GM18909 (cell line): ENCODE data around the gene NKAIN4.

Experiments used
- ATAC-seq: cut with Tn5 transposase; IDR thresholded peaks from one replicate; pipeline ENCODE4 v1.9.1; 2021; ENCODE audit warnings: mild to moderate bottlenecking; ENCODE audit not compliant: unreplicated experiment, poor library complexity

The NKAIN4 gene

DNA sequence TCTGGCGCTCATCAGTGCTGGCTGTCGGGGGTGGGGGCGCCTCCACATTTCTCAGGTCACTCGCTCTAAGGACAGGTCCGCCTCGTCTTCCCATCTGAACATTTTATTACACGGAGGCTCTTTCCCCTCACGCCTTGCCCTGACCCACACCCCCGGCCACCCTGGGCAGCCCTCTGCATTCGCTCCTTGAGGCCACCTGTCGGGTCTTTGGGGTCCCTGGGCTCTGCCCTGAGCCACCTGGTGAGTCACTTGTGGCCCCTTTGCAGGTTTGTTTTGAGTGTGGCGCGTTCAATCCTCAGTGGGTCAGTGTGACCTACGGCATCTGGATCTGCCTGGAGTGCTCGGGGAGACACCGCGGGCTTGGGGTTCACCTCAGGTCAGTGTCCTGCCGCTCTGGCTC lies 21.6 kb upstream of the NKAIN4 start:
- ATAC-seq = no peak

DNA sequence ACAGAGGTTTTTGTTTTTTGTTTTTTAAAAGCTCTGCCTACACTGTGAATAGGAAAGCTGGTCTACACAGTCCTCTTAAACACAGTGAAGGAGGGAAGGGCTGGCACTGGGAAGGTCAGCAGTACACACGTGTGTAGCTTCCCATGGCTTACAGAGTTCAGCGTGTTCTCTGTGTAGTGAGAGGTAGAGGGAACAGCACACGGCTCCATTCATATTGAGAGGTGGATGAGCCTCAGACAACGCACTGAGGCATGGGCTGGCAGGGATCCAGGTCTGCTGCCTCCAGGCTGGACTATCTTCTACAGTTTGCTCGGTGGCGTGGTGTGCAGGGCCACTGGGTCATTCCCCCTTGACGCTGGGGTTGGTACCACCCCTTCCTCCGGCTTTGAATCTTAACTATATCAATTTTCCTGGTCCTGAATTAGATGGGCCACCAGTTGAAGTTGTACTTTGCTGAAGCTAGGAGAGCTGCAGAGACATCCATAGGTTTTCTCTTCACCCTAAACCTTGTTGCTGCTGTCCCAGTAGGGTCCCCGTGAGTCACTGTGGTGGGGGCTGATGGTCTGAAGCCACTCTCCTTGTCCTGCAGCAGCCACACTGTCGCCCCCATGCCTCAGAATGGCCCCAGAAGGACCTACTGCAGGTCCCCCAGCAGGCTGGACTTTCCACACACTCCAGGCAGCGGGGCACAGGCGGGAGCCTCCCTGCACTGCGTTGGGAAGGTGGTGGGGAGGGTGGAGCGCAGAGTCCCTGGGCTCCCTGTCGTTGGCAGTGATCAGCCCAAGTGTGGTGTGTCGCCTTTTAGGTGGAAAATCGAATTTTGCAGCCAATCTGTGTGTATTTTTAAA lies 20.3 kb upstream of the NKAIN4 start:
- no peak for ATAC-seq

DNA sequence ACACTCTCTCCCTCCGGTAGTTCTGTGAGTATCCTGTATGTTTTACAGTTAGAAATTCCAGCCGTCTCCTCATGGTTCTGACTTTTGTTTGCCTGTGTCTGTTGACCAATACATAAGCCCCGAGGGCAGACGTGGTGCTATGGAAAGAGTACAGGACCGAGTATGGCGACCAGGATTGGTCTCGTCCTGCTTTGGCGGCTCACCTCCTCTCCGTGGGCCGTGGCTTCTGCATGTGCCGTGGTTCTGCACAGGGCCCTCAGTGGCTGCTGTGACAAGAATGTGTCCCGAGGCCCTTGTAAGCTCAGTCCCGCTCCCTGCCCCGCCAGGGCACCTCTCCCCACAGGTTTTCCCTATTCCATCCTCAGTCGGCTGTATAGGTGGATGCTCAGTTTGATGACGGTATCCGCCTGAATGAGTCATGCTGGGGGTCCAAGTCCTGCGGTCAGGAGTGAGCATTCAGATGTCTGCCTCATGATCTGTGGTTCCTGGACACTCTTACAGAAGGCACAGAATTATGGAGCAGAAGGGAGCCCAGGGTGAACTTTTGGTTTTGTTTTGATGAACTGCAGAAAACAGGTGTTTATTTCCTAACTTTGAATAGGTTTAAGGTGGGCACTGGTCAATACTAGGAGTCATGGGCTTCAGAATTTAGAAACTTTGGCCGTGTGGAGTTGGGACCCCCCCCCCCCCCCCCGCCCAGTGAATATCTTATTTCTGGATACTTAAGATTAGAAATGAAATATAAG lies 19.5 kb upstream of the NKAIN4 start:
- ATAC-seq = no peak

DNA sequence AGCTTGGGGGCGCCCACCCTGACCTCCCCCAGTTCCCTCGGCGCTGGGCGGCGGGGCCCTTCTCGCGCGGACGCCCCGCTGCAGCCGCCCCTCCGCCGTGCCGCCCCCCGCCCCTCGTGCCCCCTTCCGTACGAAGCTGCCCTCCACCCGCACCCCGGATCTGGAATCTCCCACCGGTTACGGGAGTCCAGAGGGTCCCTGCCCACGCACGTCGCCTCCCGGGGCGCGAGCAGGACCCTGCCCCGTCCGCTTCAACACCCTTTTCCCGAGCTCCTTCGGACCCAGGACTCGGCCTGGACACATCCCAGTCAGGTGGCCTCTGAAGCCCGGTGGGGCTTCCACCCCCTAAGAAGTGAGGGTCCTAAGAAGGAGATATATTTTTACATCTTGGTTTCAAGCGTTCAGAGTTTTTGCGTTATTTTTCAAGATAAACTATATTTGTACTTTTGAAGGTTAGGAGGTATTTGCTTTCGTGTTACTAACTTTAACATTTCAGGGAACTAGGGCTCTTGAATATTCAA lies 18.9 kb upstream of the NKAIN4 start:
- no peak for ATAC-seq

DNA sequence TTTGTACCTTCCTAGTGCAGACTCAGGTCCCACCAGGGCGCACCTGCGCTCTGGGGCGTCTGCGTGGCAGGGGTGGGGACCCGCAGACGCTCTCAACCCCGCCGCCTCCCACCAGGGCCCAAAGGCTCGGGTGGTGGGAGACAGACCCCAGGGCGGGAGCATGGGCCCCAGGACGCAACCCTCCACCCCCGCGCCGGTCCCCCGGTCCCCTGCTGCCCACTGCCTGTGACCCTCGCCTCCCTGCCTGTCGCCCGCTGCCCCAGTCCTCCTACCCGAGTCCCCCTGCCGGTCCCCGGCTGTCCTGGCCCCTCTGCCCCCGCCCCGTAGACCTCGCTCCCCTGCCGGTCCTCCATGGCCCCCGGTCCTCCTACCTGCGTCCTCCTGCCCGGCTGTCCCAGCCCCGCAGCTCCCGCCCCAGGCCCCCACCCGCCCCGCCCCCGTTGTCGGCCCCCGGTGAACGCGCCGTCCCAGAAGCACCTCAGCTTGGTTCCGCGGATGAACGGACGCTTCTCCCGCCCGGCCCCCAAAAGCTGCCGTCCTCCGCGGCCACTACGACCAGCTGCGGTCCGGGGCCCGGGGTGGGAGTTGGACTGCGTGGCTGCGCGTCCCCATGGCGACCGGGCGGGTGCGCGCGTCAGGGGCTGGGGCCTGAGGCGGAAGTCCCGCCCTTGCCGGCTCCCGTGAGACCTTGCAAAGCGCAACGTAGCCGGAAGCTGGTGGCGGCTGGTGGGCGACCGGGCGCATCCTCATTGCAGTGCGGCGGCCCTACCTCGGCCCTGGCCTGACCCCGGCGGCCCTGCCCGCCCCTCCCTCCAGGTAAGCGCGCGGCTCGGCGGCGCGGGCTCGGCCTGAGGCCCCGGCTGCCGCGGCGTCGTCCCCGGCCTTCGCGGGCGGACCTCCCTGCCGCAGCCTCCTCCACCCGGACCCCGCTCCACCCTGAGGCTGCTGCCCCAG lies 18.1 kb upstream of the NKAIN4 start, which contains the start of gene ARFGAP1:
ARFGAP1 (plus strand) TSS at position 709 of the 954 bp plus-strand sequence. CDS start 2,768 bp downstream, outside the sequence.
- peak; percentile 89 for ATAC-seq

DNA sequence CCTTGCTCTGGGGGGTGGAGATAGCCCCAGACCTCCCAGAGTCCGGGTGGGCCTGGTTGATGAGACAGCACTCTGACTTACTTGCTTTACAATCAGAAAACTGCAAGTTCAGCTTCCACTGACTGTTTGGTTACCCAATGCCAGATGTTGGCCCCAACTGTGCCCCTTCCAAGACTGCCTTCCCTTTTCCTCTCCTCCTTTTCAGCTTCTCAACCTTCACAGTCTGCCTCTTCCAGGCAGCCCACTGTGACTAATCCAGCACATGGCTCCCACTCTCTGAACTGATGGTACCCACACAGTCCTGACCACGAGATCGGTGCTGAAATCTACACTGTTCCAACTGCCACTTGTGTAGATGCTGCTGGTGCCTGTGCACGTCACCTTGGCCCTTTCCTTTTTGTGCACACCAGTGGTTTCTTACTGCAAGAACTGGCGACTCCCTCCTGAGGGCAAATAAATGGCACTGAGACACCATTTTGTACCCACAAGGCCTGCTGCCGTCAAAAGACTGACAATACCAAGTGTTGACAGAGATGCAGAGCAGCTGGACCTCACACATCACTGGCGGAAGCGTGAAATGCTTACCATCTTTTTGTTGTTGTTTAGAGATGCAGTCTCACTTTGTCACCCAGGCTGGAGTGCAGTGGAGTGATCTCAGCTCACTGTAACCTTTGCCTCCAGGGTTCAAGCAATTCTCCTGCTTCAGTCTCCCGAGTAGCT lies 16.5 kb upstream of the NKAIN4 start:
- no peak for ATAC-seq

DNA sequence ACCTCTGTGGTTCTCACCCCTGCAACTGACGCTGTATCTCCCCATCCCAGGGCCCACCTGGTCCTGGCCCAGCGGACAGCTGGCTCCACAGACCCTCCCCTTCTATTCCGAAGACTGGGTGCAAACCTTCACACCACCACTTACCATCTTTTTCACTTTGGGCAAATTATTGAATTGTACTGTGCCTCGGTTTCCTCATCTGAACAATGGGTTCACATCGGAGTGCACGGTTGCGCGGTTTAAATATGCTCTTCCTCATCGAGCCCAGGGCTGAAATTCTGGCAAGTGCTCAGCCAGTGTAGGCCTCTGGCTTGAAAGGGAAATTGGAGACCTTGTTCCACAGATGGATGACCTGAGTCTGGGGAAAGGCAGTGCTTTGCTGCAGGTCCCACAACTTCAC lies 15.5 kb upstream of the NKAIN4 start:
- no peak for ATAC-seq

DNA sequence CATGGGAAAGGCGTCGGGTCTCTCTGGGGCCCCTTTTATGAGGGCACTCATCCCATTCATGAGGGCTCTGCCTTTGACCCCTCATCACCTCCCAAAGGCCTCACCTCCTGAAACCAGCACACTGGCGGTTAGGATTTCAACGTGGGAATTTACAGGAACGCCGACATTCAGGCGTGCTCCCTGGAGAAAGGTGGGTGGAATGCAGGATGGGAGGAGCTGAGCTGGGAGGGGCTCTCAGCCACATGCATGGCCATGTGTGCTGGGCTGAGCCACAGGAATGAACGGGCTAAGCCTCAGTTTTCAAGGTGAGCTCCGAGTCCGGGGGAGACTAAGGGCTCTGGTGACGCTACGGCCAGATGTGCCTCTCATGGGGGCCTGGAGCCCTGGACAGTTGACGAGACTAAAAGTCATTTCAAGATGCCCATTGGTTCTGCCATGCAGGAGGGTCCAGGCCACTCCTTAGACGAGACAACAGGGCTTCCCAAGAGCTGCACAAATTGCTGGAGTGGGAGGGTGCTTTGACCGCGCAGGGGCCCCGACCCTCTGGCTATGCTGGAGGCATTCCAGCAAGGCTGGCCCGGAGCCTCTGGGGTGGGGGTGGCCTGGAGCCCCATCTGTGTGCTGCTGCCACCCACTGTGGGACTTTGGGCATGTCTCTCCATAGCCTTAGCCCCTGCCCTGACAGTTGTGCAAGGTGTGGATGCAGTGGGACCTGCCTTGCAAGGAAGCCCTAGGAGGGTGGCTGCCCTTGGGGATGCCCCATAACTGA lies 14.6 kb upstream of the NKAIN4 start:
- no peak for ATAC-seq

DNA sequence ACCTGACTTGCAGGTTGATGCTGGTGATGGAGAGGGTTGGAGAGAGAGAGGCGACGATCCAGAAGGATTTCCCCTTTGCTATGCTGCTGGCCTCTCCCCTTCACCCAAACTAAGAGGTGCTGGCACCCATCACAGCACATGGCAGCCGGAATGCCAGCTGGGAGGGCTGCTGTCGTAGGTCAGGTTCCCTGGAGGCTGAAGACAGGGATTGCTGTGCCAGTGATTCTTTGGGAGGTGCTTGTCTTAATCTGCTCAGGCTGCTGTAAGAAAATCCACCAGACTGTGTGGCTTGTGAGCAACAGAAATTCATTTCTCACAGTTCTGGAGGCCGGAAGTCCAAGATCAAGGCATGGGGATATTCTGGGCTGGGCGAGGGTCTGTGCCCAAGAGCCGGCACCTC lies 14.0 kb upstream of the NKAIN4 start:
- ATAC-seq = no peak

DNA sequence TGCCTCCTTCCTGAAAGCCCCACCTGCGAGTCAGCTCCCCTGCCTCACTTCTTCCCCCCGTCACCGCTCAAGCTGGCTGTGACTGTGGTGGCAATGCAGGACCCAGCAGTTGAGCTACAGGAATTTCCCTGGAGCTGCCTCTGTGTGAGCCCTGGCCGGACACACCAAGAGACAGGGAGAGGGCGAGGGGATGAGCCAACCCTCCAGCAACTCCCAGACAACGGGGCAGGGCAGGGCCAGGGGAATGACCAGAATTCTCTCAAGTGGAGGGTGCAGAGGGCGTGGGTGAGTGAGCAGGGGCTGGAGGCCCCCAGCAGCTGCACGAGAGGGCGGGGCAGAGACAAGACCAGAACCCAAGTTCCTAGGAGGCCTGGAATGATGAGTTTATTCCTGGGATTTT lies 13.4 kb upstream of the NKAIN4 start:
- no peak for ATAC-seq

DNA sequence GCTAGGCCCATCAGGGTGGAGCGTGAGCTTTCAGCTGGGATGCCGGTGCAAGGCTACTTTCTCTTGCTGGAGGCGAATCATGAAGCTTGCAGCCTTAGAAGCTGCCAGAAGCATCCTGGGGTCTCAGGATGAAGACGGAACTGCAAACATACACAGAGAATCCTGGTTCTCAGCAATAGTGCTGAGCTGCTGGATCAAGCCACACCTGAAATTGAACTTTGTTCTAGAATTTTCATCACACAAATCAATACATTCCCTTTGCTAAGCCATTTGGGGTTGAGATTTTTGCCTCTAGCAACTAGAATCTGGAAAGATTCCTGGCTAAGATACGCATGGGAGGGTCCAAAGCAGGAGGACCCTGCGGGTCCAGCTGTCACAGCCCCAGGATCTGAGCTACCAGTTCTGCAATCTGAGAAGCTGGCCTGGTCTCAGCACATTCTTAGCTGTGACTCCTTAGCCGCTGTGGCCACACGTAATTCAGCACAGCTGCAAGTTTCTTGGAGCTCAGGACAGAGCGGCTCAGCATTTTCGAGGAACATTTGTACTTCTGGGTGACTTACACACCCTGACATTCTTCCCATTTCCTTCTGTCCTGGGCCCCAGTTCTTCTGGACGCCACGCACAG lies 11.7 kb upstream of the NKAIN4 start:
- no peak for ATAC-seq

DNA sequence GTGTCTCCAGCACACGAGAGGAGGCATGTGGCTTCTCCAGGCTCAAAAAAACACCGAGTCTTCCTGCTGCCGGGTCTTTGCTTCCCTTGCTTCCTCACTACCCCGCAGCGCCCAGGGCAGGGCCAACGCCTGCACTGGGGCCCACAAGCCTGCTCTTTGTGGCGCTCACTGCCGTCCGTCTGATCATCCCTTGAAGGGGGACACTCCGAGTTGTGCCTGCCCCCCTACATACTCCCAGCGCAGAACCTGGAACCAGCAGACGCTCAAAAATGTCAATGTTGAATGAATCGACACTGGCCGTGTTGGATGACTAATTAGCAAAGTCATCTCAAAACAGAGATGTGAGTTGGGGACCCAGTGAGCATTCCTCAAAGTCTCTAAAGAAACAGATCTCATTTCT lies 10.3 kb upstream of the NKAIN4 start:
- ATAC-seq = no peak

DNA sequence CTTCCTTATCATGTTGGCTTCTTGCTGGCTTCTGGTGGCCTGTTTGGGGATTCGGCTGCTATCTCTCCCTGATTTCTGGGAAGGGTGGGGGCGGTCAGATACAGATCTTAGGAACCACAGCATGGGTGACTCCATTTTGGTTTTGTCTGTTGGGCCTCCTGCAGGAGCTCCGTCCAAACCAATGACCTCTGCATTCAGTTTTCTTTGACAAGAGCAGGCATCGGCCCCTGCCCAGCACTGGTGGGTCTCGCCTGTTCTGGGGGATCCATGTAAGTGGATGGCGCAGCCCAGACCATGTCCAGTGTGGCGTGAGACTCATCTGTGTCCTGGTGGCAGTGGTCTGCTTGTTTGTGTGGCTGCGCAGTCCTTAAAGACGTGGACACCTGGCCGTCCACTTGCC lies 9.7 kb upstream of the NKAIN4 start:
- ATAC-seq = no peak

DNA sequence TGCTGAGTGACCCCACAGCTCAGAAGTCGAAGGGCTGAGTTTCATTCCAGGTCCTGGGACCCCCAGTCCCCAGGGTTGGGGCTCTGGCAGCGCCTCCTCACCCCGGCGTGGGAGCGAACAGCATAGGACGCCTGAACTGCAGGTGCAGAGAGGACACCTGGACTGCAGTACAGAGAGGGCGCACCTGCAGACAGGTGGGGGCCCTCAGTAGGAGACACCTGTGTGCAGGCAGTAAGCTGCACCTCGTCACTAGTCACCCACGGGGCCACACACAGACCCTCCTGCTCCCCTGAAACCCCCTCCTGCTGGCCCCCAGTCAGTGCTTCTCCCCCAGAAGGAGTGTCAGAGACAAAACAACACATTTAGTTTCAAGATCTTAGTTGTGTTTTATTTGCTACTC lies 8.6 kb upstream of the NKAIN4 start:
- no peak for ATAC-seq

DNA sequence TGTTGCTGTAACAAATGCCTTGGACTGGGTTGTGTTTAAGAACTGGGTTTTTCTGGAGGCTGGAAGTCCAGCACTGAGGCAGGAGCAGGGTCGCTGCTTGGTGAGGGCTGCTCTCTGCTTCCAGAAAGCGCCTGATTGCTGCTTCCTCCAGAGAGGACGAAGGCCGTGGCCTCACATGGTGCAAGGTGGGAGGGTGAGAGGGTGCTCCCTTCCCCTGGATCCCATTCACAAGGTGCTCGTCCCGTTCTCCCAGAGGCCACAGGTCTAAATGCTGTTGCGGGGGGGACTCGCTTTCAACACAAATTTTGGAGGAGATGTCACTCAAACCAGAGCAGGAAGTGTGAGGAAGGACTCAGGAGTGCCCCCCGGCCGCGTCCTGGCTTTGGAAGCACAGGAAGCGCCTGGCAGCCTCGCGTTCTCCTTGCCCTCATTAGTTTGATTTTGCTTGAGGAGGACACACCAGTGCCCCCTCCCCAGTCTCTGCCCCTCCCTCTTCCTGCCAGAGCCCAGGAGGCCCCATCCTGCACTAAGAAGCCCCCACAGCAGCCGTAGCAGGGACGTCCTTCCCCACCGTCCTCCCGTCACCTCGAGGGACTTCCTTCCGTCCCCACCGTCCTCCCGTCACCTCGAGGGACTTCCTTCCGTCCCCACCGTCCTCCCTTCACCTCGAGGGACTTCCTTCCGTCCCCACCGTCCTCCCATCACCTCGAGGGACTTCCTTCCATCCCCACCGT lies 7.7 kb upstream of the NKAIN4 start:
- no peak for ATAC-seq

DNA sequence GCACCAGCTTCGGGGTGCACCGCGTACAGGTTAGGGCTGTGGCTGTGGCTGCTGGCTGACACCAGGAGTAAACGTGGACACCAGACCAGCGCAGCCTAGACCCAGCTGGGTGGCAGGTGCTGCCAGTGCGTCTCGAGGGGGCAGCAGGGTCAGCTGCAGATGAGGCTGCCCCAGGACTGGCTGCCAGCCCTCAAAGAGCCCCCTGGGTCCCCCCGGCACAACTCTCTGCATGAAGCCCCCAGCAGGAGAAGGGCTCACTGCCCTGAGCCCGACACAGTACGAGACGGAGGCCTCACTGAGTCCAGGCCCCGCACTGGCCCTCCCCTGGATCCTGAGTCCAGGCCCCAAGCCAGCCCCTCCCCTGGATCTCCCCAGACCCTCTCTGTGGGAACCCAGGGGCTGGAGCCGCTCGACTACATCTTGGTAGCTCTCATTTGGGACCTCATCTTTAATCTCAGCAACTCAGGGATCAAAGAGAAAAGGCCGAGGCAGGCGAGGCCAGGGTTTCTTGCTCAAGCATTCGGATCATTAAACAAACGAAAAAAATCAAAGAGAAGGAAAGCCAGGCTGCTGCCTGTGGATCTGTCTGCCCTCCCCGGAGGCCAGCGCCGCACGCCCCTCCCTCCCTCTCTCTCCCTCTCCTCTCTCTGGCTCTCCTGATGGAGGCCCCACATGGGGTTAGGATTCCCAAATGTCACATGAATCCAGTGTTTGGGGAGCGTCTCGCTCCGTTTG lies 7.0 kb upstream of the NKAIN4 start:
- no peak for ATAC-seq

DNA sequence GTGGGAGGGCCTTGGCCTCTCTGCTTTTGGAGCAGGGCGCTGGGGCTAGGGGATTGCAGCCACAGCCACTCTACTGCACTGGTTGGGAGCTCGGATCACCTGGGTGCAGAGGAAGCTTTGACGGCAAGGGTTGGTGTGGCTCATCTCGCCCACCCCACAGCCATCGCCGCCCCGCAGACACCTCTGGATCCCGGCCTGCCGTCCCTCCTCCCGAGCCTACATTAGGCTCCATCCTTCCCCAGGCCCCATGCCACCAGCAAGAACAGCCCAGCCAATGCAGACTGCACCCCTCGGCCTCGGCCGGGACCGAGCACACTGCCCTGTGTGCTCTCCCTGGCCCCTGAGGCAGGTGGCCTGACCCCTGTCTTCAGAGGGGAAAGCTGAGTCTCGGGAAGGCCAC lies 6.3 kb upstream of the NKAIN4 start:
- no peak for ATAC-seq
